H9 (cell line): Measurements from ENCODE around the gene ZNF839. TPM values are rescaled to one million over a fixed set of nuclear protein-coding genes. Genes with fewer than 3 reads are reported as not detected.

ENCODE experiments used
- DNase-seq: peaks from one replicate; pipeline ENCODE4 v3.0.0-alpha.2; 2017
- H2AFZ ChIP-seq: one replicate; pipeline ENCODE4 v1.6.1; 2013; ENCODE audit warnings: mild to moderate bottlenecking, low read length, control low read depth, moderate library complexity
- H2AK5ac ChIP-seq: 2 replicates; pipeline ENCODE4 v1.6.1; 2013; ENCODE audit warnings: low read length, control low read depth, mixed read lengths; ENCODE audit not compliant: insufficient read length
- H2BK120ac ChIP-seq: one replicate; pipeline ENCODE4 v1.6.1; 2013; ENCODE audit warnings: low read depth, mild to moderate bottlenecking, low read length, control low read depth, inconsistent platforms; ENCODE audit not compliant: poor library complexity, severe bottlenecking
- H2BK12ac ChIP-seq: 2 replicates; pipeline ENCODE4 v1.6.1; 2013; ENCODE audit warnings: low read length, control low read depth, mixed read lengths, low read depth; ENCODE audit not compliant: insufficient read length
- H2BK15ac ChIP-seq: 2 replicates; pipeline ENCODE4 v1.6.1; 2013; ENCODE audit warnings: low read depth, low read length, control low read depth
- H2BK20ac ChIP-seq: one replicate; pipeline ENCODE4 v1.6.1; 2013; ENCODE audit warnings: low read depth, mild to moderate bottlenecking, low read length, control low read depth, inconsistent platforms; ENCODE audit not compliant: poor library complexity, severe bottlenecking
- H2BK5ac ChIP-seq: 2 replicates; pipeline ENCODE4 v1.6.1; 2013; ENCODE audit warnings: low read length, control low read depth, mixed read lengths; ENCODE audit not compliant: insufficient read length
- H3K14ac ChIP-seq: 2 replicates; pipeline ENCODE4 v1.6.1; 2013; ENCODE audit warnings: low read length, control low read depth; ENCODE audit not compliant: insufficient read depth
- H3K18ac ChIP-seq: 2 replicates; pipeline ENCODE4 v1.6.1; 2013; ENCODE audit warnings: low read depth, mild to moderate bottlenecking, mixed read lengths, low read length, control low read depth; ENCODE audit not compliant: insufficient read length
- H3K23ac ChIP-seq: 2 replicates; pipeline ENCODE4 v1.6.1; 2013; ENCODE audit warnings: low read length, control low read depth, mixed read lengths, low read depth; ENCODE audit not compliant: insufficient read length
- H3K23me2 ChIP-seq: 2 replicates; pipeline ENCODE4 v1.6.1; 2013; ENCODE audit warnings: low read depth, mild to moderate bottlenecking, mixed read lengths, low read length, control low read depth; ENCODE audit not compliant: insufficient read length, poor library complexity, severe bottlenecking
- H3K27ac ChIP-seq: 2 replicates; pipeline ENCODE4 v1.5.1; 2013; ENCODE audit warnings: low read length, control low read depth, mixed read lengths, low read depth; ENCODE audit not compliant: insufficient read length
- H3K27me3 ChIP-seq: 2 replicates; pipeline ENCODE4 v1.6.1; 2013; ENCODE audit warnings: low read length, control low read depth, inconsistent platforms; ENCODE audit not compliant: insufficient read depth
- H3K4ac ChIP-seq: 2 replicates; pipeline ENCODE4 v1.6.1; 2013; ENCODE audit warnings: low read depth, mild to moderate bottlenecking, control low read depth, inconsistent platforms, low read length, moderate library complexity
- H3K4me1 ChIP-seq: 2 replicates; pipeline ENCODE4 v1.6.1; 2013; ENCODE audit warnings: low read length, control low read depth, inconsistent platforms; ENCODE audit not compliant: insufficient read depth
- H3K4me2 ChIP-seq: 2 replicates; pipeline ENCODE4 v1.6.1; 2013; ENCODE audit warnings: low read length, control low read depth, mixed read lengths; ENCODE audit not compliant: insufficient read length, insufficient read depth
- H3K56ac ChIP-seq: 2 replicates; pipeline ENCODE4 v1.6.1; 2013; ENCODE audit warnings: low read depth, mild to moderate bottlenecking, mixed read lengths, low read length, control low read depth; ENCODE audit not compliant: insufficient read length
- H3K79me1 ChIP-seq: 2 replicates; pipeline ENCODE4 v1.6.1; 2013; ENCODE audit warnings: low read depth, mild to moderate bottlenecking, moderate library complexity, low read length, control low read depth, inconsistent platforms; ENCODE audit not compliant: insufficient read depth, poor library complexity, severe bottlenecking
- H3K79me2 ChIP-seq: 2 replicates; pipeline ENCODE4 v1.6.1; 2013; ENCODE audit warnings: low read length, control low read depth, inconsistent platforms; ENCODE audit not compliant: insufficient read depth
- H3K9ac ChIP-seq: 2 replicates; pipeline ENCODE4 v1.6.1; 2013; ENCODE audit warnings: low read length, control low read depth, mixed read lengths; ENCODE audit not compliant: insufficient read length; ENCODE audit errors: extremely low read depth
- H3K9me3 ChIP-seq: one replicate; pipeline ENCODE4 v1.6.1; 2013; ENCODE audit warnings: low read depth, low read length, inconsistent platforms; ENCODE audit not compliant: control insufficient read depth
- H3T11ph ChIP-seq: one replicate; pipeline ENCODE4 v1.6.1; 2013; ENCODE audit warnings: mild to moderate bottlenecking, low read length, control low read depth, inconsistent platforms
- H4K20me1 ChIP-seq: one replicate; pipeline ENCODE4 v1.6.1; 2013; ENCODE audit not compliant: control insufficient read depth, insufficient read length, insufficient read depth
- H4K5ac ChIP-seq: 2 replicates; pipeline ENCODE4 v1.6.1; 2013; ENCODE audit warnings: low read depth, mild to moderate bottlenecking, mixed read lengths, low read length, control low read depth; ENCODE audit not compliant: insufficient read length
- H4K8ac ChIP-seq: replicated peaks from 2 replicates; pipeline ENCODE4 v1.6.1; 2013; ENCODE audit warnings: low read length, control low read depth, mixed read lengths, low read depth; ENCODE audit not compliant: insufficient read length
- H4K91ac ChIP-seq: 2 replicates; pipeline ENCODE4 v1.6.1; 2013; ENCODE audit warnings: low read depth, mild to moderate bottlenecking, moderate library complexity, mixed read lengths, low read length, control low read depth; ENCODE audit not compliant: insufficient read length
- H3K27ac Mint-ChIP-seq, 3 experiments: 2 replicates in 2 of 3; 3 replicates in 1 of 3; pipeline ENCODE4 v1.8.0; 2020 to 2021; ENCODE audit warnings: mixed read lengths in 3 of 3, mild to moderate bottlenecking in 1 of 3, moderate library complexity in 1 of 3
- H3K27me3 Mint-ChIP-seq: 2 replicates; pipeline ENCODE4 v1.8.0; 2021; ENCODE audit warnings: low read depth, mild to moderate bottlenecking, moderate library complexity, mixed read lengths
- H3K36me3 Mint-ChIP-seq, 3 experiments: 2 replicates in 2 of 3; 3 replicates in 1 of 3; pipeline ENCODE4 v1.8.0; 2020 to 2021; ENCODE audit warnings: low read depth in 3 of 3, mixed read lengths in 3 of 3; ENCODE audit not compliant: insufficient read depth in 1 of 3
- H3K4me1 Mint-ChIP-seq, 2 experiments: 2 replicates each; pipeline ENCODE4 v1.8.0; 2020; ENCODE audit warnings: mixed read lengths in 2 of 2
- H3K4me3 Mint-ChIP-seq, 2 experiments: 2 replicates in 1 of 2; 3 replicates in 1 of 2; pipeline ENCODE4 v1.8.0; 2020 to 2021; ENCODE audit warnings: mild to moderate bottlenecking in 2 of 2, mixed read lengths in 2 of 2, moderate library complexity in 1 of 2
- H3K9me3 Mint-ChIP-seq, 2 experiments: 2 replicates in 1 of 2; 3 replicates in 1 of 2; pipeline ENCODE4 v1.8.0; 2020; ENCODE audit warnings: mild to moderate bottlenecking in 2 of 2, mixed read lengths in 2 of 2, moderate library complexity in 1 of 2
- CTCF ChIP-seq: fragments of 200-600 bp; sonication (generic); conservative IDR thresholded peaks from 3 replicates; pipeline ENCODE4 v1.8.0; 2021; ENCODE audit warnings: antibody characterized with exemption, mild to moderate bottlenecking
- WGBS: extraction: QIAGEN DNeasy Blood & Tissue Kit; methylation state at CpG from one replicate; pipeline ENCODE4 v1.1.7; 2013; ENCODE audit warnings: missing lambda C conversion rate, low lambda C conversion rate, mixed read lengths; ENCODE audit not compliant: insufficient read length; ENCODE audit errors: extremely low coverage; 5-methylcytosine and 5-hydroxymethylcytosine counted together
- total RNA-seq: library from RNA; stranded (reverse); gene quantifications from 2 replicates; pipeline ENCODE4 v1.2.1, GENCODE V29; 2021

ZNF839 gene
- total RNA-seq, 1 experiment from 2014 or later, result 9.4 TPM

DNA sequence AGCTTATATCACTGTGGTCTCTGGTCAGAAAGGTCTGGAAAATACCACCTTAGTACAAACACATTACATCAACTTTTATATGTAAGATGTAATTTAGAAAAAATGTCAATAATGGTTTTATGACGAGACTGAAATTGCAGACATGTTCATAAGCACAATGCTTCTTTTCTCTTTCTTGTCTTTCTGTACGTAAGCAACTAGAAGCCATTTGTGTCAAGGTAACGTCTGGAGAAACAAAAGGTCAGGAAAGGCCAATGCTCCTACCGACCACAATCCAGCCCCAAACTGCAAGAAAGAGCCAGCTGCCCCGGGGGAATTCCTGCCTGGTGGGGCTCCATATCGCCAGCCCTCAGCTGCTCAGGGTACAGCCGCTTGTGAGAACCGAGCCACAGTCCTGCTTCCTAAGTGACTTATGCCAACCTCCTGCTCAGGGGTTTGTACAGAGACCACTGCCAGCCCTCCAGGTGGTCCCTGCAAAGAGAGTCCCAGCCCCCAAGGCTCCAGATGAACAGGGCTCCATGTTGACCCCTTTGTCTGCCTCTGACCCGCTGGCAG lies 6.3 kb downstream of the ZNF839 start:
- Histone ChIP-seq H4K8ac (no peak overlapping the region), H3K9me3 (no peaks in the 10 kb centered on the region), H3K18ac (no peak overlapping the region), H3K4ac (no peak overlapping the region), H4K20me1 (no peaks in the 10 kb centered on the region), H3K4me2 (no peak overlapping the region), H2AFZ (no peak overlapping the region), H3K79me2 (no peaks in the 10 kb centered on the region), H4K91ac (no peak overlapping the region), H3K14ac (no peak overlapping the region), H3K23me2 (no peaks in the 10 kb centered on the region), H3K23ac (no peak overlapping the region), H3K27me3 (no peaks in the 10 kb centered on the region), H3T11ph (no peak overlapping the region), H2BK5ac (no peak overlapping the region), H2AK5ac (no peak overlapping the region), H2BK20ac (no peak overlapping the region), H3K4me1 (no peaks in the 10 kb centered on the region), H2BK15ac (no peak overlapping the region), H2BK120ac (no peak overlapping the region), H2BK12ac (no peak overlapping the region), H4K5ac (no peak overlapping the region), H3K9ac (no peak overlapping the region), H3K27ac (no peak overlapping the region), H3K79me1 (no peaks in the 10 kb centered on the region), H3K56ac (no peak overlapping the region)
- H3K27ac Mint-ChIP-seq, result no peak overlapping the region
- H3K27me3 Mint-ChIP-seq, result no peaks in the 10 kb centered on the region
- no peak for DNase-seq
- no peaks in the 10 kb centered on the region for H3K9me3 Mint-ChIP-seq
- WGBS, result no CpG with 5 or more reads among the region's 9 CpGs
- peaks cover 0 to 9% (median 4%) of the 10 kb centered on the region in 3 experiments; a peak in 5 of 7 replicates for H3K36me3 Mint-ChIP-seq
- H3K4me1 Mint-ChIP-seq, result peaks cover 5 to 8% of the 10 kb centered on the region in 2 experiments
- TF ChIP-seq CTCF, result no peak
- no peak overlapping the region for H3K4me3 Mint-ChIP-seq
